Cardiac fibroblast (primary cell): ENCODE data around the gene RBPJ.

Experiments used
- DNase-seq, 2 donors: peaks; one replicate each; pipeline versions ENCODE4 v3.0.0 to v3.0.0-alpha.2; 2010; ENCODE audit warnings: low read depth in 2 of 2
- H3K4me3 ChIP-seq, 2 donors: replicated peaks in 1 of 2; 1 replicate in 1 of 2; 2 replicates in 1 of 2; pipeline ENCODE4 v1.5.1; 2011; ENCODE audit warnings: low read depth in 2 of 2, low read length in 2 of 2, mild to moderate bottlenecking in 2 of 2, moderate library complexity in 1 of 2
- TF ChIP-seq, protein P1 (sequence below): IDR thresholded peaks from one replicate; pipeline ENCODE4 v1.5.1; 2011; ENCODE audit warnings: low read depth, mild to moderate bottlenecking, low read length, inconsistent platforms

RBPJ gene

DNA sequence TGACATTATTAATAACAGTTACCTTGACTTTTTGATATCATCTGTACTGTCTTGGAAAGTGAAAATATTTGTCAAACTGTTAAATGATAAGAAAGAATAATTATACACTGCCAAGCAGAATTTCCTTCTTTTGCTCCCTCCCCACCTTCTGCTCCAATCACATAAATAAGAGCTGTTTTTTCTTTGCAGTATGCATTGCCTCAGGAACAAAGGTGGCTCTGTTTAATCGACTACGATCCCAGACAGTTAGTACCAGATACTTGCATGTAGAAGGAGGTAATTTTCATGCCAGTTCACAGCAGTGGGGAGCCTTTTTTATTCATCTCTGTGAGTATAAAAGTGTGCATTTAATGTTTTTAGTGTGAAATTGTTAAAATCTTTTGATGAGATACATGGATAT lies 103.3 kb downstream of the RBPJ start:
- TF ChIP-seq, protein P1, sequence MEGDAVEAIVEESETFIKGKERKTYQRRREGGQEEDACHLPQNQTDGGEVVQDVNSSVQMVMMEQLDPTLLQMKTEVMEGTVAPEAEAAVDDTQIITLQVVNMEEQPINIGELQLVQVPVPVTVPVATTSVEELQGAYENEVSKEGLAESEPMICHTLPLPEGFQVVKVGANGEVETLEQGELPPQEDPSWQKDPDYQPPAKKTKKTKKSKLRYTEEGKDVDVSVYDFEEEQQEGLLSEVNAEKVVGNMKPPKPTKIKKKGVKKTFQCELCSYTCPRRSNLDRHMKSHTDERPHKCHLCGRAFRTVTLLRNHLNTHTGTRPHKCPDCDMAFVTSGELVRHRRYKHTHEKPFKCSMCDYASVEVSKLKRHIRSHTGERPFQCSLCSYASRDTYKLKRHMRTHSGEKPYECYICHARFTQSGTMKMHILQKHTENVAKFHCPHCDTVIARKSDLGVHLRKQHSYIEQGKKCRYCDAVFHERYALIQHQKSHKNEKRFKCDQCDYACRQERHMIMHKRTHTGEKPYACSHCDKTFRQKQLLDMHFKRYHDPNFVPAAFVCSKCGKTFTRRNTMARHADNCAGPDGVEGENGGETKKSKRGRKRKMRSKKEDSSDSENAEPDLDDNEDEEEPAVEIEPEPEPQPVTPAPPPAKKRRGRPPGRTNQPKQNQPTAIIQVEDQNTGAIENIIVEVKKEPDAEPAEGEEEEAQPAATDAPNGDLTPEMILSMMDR, result no peak
- H3K4me3 ChIP-seq, result no peak overlapping the region
- no peak for DNase-seq

DNA sequence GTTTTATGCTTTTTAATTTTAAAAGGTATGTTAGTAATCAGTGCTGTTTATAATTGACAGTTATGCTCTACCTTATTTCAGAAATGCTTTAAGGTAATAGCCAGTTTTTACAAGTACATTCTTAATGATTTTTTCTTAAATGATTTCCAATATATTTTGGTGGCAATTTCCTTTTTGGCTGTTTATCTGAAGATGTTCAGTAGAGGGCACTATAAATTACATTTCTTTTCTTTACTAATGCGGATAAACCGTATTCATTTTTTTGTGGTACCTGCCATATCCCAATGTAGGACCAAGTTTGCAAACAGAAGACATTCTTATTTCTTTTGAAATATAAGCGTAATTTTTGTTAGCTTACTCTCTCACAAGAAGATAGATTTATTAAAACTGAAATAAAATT lies 104.0 kb downstream of the RBPJ start:
- no peak overlapping the region for H3K4me3 ChIP-seq
- TF ChIP-seq, protein P1, result no peak

DNA sequence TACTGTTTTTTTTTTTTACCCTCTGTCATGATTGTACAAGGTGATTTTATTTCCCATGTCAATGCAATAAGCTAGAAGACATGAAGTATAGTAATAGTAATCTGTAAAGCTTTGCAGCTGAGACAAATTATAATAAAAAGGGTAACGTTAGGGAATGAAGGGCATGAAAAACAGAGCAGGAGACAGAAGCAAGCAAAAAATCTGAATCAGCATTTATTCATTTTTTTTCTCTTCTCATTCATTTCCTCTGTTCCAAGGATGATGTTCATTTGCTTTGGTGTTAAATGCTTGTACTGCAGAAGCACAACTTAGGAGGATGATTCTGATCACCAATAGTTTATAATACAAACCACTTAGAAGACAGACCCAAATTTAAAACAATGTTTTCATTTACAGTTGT lies 105.1 kb downstream of the RBPJ start:
- H3K4me3 ChIP-seq, result no peak overlapping the region
- no peak for DNase-seq
- TF ChIP-seq, protein P1, result no peak

More for the DNA sequence above, 104.0 kb downstream of the RBPJ start:
- no peak for DNase-seq

DNA sequence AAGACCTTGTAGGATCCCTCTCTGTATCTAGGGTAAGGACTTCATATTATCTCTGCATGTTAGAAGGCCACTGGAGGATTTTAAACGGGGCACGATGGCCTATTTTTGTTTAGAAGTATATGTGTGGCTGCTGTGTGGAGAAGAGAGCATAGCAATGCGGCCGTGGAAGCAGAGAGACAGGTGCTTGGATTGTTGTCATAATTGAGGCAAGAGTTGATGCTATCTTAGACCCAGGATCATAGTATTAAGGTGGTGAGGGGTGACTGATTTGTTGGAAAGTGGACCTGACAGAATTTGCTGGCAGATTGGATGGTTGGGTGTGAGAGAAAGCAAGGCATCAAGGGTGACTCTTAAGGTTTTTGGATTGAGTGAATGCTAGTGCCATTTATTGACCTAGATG lies 106.1 kb downstream of the RBPJ start:
- H3K4me3 ChIP-seq, result no peak overlapping the region
- TF ChIP-seq, protein P1, result no peak
- DNase-seq, result no peak

DNA sequence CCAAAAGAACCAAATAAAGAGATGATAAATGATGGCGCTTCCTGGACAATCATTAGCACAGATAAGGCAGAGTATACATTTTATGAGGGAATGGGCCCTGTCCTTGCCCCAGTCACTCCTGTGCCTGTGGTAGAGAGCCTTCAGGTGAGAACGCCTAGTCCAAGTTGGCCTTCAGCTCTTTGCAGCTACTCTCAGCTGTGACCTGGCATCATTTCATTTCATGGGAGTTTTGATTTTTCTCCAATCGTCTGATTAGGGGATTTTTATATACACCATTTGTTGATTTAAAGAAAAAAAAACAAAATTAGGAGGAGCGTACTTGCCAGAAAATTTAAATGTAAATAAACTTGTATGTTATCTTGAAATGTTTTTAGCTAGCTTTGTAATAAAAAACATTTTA lies 109.1 kb downstream of the RBPJ start:
- TF ChIP-seq, protein P1, result no peak

DNA sequence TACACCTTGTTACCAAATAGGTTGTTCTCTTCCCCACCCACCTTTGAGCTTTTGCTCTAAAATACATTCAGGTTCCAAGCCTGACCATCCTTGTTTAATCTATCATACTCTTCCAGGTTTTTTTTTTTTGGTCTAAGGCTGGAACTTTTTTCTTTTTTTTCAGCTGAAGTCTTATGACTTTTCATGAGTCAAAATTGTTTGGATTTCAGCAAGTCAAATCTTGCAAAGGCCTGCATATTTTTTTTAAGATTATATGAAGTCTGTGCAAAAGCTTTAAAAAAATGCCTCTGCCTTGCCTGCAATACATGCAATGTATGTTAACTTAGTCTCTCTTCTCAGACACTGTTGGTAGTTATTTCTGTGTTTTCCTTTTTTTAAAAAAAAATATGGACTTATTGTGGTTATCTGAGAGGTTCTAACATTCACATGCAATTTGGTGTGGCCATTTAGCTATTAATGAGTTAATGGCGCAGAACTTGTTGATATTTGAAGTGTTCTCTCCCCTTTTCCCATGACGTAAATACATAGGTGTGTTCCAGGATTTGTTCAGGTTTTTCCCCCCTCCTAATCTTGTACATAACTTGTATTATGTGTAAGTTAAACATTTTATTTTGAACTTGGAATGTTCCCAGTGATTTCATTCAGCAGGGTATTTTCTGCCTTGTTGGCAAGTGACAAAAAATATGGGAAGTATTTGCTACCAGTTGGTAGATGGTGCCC lies 110.8 kb downstream of the RBPJ start:
- no peak for DNase-seq
- TF ChIP-seq, protein P1, result no peak

More for the DNA sequence above, 109.1 kb downstream of the RBPJ start:
- H3K4me3 ChIP-seq, result no peak overlapping the region
- no peak for DNase-seq

DNA sequence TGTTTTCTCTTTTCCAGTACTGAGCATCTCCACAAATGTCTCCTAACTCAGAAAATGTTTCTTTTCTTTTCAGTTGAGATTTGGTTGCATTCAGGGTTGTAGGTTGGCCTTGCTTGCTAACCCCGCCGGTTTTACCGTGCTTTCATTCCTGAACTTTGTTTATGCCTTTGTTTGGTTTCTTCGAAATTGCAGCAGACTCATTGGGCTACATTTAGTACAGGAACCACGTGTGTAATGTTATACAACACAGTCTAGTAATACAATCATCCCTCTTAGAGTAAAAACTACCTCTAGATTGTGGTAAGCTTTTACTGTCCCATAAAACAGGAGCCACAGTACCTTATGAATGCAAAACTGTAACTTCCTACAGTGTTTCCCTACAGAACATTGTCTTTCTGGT lies 111.6 kb downstream of the RBPJ start:
- TF ChIP-seq, protein P1, result no peak
- no peak overlapping the region for H3K4me3 ChIP-seq
- no peak for DNase-seq

More for the DNA sequence above, 110.8 kb downstream of the RBPJ start:
- no peak overlapping the region for H3K4me3 ChIP-seq
